HG03159 (cell line): ENCODE data around the gene COMT.

Experiments used
- ATAC-seq: cut with Tn5 transposase; IDR thresholded peaks from one replicate; pipeline ENCODE4 v1.9.1; 2021; ENCODE audit warnings: mild to moderate bottlenecking, moderate library complexity; ENCODE audit not compliant: unreplicated experiment

Gene COMT

DNA sequence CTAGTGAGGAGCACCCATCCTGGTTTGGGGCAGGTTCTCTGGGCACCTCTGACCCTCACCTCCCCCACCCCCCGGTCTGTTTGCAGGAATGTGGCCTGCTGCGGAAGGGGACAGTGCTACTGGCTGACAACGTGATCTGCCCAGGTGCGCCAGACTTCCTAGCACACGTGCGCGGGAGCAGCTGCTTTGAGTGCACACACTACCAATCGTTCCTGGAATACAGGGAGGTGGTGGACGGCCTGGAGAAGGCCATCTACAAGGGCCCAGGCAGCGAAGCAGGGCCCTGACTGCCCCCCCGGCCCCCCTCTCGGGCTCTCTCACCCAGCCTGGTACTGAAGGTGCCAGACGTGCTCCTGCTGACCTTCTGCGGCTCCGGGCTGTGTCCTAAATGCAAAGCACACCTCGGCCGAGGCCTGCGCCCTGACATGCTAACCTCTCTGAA lies 26.9 kb downstream of the COMT start:
- no peak for ATAC-seq

GRCh38 chr22:19969141-19969928 lies 27.8 kb downstream of the COMT start:
- ATAC-seq: no peak

DNA sequence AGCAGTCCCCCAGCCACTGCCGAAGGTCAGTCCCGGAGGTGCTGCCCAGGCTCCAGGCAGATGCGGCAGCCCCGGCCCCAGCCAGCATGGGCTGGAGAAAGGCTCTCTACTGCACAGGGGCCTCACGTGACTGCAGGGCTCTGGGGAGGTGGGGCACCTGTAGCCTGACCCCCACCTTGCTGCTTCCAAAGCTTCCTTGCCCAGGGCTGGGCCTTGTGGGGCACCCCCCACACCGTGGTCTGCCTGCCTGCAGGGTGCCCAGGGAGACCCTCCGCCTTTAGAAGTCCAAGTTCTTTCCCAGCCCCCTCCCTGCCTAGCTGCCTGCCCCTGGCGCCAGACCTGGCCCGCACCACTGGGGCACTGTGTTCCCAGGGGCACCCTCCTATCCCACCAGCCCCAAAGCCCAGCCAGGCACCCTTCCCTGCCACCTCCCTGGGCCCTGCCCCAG lies 28.5 kb downstream of the COMT start:
- ATAC-seq: no peak

- ATAC-seq: no peak
Measured at GRCh38 chr22:19970479-19971275, 29.1 kb downstream of the COMT start.

DNA sequence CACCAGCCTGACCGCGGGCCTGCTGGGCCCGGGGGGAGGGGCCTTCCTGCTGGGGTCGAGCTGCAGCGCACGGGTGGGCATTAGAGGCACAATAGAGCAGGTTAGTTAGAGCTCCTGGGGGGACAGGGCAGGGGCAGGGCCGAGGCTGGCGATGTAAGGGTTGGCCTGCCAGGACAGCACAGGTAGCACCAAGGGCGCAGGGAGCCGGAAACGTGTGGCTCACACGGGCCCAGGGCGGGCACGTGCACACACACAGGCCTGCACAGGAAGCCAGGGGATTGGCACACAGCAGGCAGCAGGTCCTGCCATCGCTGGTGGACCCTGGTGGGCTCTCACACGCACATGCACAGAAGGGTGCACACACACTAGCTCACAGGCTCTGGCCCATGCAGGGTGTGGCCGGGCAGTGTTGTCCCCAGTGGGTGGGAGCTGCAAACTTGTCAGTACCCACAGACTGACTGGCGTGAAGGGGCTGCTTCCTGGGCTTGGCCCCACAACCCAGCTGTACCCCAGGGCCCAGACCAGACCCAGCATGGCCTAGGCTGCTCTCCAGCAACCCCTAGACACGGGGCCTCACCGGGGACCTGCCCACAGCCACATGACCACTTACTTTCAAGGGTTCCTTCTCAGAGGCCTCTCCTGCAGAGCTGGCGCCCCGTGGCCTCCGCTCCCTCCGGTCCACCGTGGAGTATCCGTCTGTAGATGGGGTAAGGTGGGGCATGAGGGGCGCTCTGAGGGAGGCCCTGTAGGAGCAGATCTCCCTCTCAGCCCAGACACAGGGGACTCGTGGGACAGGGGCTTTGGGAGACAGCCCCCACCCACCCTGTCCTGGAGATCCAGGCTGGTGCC lies 29.9 kb downstream of the COMT start:
- ATAC-seq: no peak

GRCh38 chr22:19972251-19972650 lies 30.7 kb downstream of the COMT start:
- no peak for ATAC-seq

- no peak for ATAC-seq
Measured at GRCh38 chr22:19972652-19973550, 31.3 kb downstream of the COMT start.

DNA sequence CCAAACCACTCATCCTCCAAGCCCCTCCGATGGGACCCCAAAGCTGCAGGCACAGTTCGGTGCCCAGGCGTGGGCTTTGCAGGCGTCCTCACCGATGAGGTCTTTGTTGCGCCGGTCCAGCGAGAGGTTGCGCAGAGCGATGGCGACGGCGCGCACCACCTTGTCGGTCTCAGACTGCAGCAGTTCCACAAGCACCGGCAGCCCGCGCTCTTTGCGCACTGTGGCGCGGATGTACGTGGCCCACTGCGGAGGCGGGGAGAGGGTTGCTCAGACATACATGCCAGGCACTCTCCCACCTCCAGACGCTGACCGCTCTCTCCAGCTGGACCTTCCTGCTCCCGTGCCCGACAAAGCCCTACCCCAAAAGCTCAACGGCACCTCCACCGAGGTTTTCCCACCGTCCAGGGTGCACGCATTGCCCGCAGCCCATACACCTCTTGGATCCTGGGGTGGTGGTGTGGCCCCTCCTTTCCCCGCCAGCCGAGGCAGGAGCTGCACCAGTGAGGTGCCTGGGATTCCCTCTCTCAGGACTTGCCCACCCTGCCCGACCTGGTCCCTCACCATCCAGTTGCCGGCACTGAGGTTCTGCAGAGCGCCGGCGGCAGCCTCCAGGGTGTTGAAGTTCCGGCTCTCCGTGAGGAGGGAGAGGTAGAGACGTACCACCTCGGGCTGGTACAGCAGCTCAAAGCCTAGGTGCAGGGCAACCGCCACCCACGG lies 32.1 kb downstream of the COMT start:
- ATAC-seq: no peak

DNA sequence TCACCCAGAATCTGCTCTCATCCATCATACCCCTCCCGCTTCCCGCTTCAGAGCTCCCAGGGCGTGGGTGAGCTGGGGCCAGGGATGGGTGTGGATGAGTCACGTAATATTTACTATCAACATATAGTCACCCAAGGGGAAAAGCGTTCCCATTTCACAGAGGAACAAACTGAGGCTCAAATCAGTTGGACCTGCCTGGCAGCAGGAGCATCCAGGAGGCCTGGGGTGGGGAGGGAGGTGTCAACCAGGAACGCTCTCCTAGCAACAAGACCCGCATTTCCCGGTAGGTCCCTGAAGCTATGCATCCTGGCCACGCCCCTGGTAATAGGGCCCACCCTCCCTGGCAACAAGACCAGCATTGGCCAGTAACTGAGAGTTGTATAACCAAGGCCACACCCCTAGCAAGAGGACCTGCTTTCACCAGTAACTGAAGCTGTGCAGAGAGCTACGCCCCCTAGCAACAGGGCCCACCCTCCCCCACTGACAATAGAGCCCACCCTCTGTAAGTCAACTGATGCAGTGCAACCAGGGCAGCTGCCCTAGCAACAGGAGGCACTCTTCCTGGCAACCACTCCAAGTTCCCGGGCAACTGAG lies 32.8 kb downstream of the COMT start:
- ATAC-seq: peak; percentile 45

GRCh38 chr22:19974935-19975706 lies 33.5 kb downstream of the COMT start:
- ATAC-seq: no peak

DNA sequence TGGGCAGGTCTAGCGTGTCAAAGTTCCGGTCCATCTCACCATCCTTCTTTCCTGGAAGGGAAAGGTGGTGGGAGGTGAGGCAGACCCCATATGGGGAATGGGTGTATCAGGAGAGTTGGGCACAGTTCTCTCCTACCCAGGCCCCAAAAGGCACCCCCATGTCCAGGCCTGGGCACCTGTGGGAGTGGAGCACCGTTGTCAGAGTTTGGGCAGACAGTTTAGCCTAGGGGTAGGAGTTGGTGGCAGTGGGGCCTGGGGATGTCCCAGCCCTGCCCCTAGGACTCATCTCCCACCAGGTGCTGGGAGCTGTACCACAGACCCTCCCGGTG lies 34.1 kb downstream of the COMT start:
- ATAC-seq: no peak

- ATAC-seq: no peak
Measured at GRCh38 chr22:19976671-19977070, 35.1 kb downstream of the COMT start.

- no peak for ATAC-seq
Measured at GRCh38 chr22:19977296-19978243, 36.0 kb downstream of the COMT start.

DNA sequence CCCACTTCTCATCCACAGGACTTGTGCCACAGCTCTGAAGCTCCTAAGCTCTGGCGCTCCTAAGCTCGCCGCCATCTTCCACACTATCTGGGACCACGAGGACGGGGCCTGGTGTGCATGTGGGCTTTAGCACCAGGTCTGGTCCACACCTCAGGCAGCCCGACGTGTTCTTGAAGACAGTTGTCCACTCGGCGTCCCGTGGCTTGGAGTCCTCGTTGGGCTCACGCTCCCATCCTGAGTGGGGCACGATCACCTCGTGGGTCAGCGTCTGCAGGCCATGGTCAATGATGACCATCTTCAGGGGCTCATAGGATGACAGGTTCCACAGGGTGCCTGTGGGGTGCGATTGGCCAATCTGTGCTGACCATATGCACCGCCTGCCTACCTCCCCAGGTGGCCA lies 37.2 kb downstream of the COMT start:
- ATAC-seq: no peak

DNA sequence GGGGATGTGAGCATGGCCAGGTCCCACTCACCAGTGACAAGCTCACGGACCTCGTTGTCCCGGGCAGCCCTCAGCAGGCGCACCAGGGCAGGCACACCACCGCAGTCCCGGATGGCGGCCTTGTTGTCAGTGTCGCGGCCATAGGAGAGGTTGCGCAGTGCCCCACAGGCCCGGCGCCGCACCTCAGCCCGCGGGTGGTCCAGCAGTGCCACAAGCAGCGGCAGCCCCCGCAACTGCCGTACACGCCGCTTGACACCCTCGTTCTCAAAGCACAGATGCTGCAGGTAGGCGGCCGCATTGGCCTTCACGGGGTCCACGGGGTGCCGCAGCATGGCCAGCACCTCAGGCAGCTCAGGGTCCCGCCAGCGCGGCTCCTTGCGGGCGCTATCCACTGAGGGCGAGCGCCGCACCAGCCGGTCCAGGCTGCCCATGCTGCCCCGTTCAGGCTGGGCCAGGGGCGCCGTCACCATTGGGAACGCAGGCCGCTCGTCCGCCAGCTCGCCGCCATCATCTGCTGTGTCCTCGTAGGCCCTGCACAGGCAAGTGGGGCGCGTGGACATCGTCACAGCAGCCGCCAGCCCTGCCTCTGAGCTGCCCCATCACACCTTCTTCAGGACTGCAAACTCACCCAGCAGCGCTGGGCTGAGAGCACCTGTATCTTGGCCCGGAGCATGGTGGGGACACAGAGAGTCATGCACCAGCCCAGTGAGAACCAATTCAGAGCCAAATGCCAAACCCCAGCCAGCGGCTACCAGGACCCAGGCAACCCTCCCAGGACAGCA lies 38.3 kb downstream of the COMT start:
- no peak for ATAC-seq

DNA sequence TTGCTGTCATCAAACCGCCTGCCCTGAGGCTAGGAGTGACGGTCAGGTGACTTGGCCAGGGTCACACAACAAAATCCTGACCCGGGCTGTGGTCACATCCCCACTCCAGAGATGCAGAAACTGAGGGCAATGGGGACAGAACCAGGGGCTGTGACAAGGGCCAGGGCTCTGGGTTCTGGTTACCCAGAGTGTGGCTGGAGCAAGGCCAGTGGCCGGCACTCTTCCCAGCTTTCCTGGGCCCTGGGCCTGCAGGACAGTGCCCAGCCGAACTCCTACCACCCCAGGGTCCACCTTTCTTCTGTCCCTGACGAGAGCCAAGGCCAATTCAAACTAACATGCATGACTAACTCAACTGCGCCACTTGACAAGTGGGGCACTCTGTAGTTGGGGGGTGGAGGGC lies 39.2 kb downstream of the COMT start:
- ATAC-seq: no peak
